ENCODE results near the gene USP54.

- TF ChIP-seq POLR2A (IDR thresholded peaks at IDR 0.05; ENCODE audit: low read length), result no peak
- no peak for TF ChIP-seq GATA1 (IDR thresholded peaks at IDR 0.05; ENCODE audit: low read depth, low read length)
Observed at GRCh38 chr10:73590881-73591799, at the start of gene USP54.

Data from erythroblast (primary cell).